GM18870 (cell line): Measurements from ENCODE around the gene KLHL18.
"Not testable (repeated sequence)": the region's sequence is repeated elsewhere in the genome, so short reads cannot be mapped to it uniquely, and the experiment has no call there.

Source experiments
- ATAC-seq: cut with Tn5 transposase; IDR thresholded peaks from one replicate; pipeline ENCODE4 v1.9.1; 2021; ENCODE audit warnings: moderate library complexity; ENCODE audit not compliant: unreplicated experiment

KLHL18 gene

GRCh38 chr3:47273564-47273963, 9.2 kb upstream of the KLHL18 start:
- no peak for ATAC-seq

DNA sequence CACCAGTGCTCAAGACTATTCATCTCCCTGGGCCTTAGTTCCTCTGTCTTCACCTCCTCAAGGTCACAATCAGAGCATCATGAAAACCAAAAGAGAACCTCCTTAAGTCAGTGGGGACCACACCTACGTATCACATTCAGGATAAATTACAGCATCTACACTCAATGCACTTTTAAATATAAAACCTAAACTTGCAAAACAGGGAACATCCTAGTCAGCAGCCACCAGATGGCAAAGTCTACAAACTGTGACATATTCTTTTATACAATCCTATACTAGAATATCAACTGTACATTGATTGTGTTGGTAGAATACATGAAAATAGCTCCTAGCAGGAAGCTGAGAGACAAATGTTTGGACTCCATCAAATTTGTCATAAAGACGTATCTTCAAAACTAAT, 8.1 kb upstream of the KLHL18 start:
- ATAC-seq: no peak

DNA sequence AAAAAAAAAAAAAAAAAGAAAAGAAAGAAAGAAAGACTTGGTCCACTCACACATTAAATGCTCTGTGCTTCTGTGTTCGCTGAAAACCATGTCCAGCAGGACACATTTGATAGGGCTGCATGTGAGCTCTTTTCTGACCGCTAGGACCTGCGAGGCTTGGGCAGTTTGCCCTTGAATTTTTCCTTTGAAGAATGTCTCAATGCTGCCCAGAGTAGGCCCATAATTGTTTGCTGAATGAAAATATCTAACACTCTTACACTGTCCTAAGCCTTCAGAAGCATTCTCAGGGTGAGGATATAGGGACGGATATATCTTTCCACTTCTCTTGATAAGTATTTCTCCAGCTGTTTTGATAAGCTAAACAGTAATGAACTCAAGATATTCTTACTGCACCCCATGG, 6.2 kb upstream of the KLHL18 start:
- no peak for ATAC-seq

DNA sequence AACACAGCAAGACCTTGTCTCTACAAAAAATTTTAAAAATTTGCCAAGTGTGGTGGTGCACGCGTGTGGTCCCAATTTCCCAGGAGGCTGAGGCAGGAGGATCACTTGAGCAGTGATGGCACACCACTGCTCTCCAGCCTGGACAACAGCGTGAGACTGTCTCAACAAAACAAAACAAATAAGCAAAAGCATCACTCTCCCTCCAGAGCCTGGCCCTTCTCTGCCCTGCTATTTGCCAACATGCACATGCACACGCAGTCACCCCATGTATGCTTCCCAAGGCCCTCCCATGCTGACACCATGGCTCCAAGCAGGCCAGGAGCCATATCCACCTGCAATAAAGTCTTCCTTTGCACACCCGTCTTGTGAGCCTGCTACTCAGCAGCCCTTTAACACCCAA, 2.2 kb upstream of the KLHL18 start:
- ATAC-seq: no peak

- ATAC-seq: no peak
These were observed 421 bp downstream of the KLHL18 start for GRCh38 chr3:47283193-47283537.

- ATAC-seq: no peak
These were observed 1.0 kb downstream of the KLHL18 start for GRCh38 chr3:47283591-47284364.

GRCh38 chr3:47288966-47289910, 6.5 kb downstream of the KLHL18 start:
- no peak for ATAC-seq

GRCh38 chr3:47291158-47291753, 8.5 kb downstream of the KLHL18 start:
- ATAC-seq: no peak

- ATAC-seq: not testable (repeated sequence)
These were observed 9.1 kb downstream of the KLHL18 start for GRCh38 chr3:47291754-47292420.

GRCh38 chr3:47293822-47294221, 11.1 kb downstream of the KLHL18 start:
- no peak for ATAC-seq

- ATAC-seq: no peak
These were observed 11.6 kb downstream of the KLHL18 start for GRCh38 chr3:47294392-47294791.

GRCh38 chr3:47295322-47295721, 12.6 kb downstream of the KLHL18 start:
- no peak for ATAC-seq

DNA sequence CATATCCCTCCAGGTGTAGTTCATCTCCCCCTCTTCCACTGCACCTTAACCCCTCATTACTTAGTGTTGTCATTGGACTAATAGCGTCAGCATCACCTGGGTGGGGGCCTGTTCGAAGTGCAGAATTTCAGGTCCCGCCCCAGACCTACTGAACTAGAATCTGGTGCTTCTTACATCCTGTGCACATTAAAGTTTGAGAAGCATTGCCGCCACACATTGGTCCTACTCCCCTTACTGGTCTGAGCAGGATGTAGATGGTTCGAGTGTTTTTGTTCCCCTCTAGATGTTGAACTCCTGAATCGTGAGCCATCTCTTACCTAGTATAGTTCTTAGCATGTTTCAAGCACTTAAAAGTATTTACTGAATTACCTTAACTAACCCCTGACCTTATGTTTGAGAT, 13.2 kb downstream of the KLHL18 start:
- no peak for ATAC-seq

- no peak for ATAC-seq
These were observed 14.0 kb downstream of the KLHL18 start for GRCh38 chr3:47296562-47297302.

- ATAC-seq: no peak
These were observed 15.7 kb downstream of the KLHL18 start for GRCh38 chr3:47298439-47298838.

DNA sequence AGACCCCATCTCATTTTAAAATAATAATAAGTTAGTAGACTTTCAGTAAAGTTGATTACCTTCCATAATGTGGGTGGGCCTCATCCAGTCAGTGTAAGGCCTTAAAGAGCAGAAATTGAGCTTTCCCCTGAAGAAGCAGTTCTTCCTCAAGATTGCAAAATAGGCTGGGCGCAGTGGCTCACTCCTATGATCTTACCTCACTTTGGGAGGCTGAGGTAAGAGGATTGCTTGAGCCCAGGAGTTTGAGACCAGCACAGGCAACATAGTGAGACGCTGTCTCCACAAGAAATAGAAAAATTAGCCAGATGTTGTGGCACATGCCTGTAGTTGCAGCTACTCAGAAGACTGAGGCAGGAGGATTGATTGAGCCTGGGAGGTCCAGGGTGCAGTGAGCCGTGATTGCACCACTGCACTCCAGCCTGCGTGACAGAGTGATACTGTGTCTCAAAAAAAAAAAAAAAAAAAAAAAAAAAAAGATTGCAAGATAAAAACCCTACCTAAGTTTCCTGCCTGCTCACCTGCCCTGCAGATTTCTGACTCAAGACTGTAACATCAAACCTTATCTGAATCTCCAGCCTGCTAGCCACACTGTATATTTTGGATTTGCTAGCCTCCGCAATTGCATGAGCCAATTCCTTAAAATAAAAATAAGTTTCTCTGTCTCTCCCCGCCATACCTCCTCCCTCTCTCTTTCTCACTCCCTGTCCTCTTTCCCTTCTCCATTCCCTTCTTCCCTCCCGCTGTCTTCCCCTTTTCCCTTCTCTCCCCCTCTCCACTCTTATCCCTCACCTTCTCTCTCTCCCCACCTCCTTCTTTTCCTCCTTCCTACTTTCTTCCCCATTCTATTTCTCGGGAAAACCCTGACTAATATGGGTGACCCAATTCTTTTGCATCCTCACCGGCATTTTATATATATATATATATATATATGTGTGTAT, 16.9 kb downstream of the KLHL18 start:
- ATAC-seq: no peak

GRCh38 chr3:47301456-47301855, 18.7 kb downstream of the KLHL18 start:
- ATAC-seq: no peak

GRCh38 chr3:47306022-47306421, 23.3 kb downstream of the KLHL18 start:
- ATAC-seq: no peak

- not testable (repeated sequence) for ATAC-seq
These were observed 26.5 kb downstream of the KLHL18 start for GRCh38 chr3:47309231-47309630.
